Caco-2 (cell line): ENCODE measurements around the gene TMEM121B. TPM values are rescaled to one million over a fixed set of nuclear protein-coding genes. Genes with fewer than 3 reads are reported as not detected.

ENCODE experiments used
- BruUV-seq: library from RNA; stranded (reverse); fragments of 400-500 nt; replicated peaks from 2 replicates; lab custom pipeline; 2021; lab: Mats Ljungman, UMichigan
- CTCF ChIA-PET: fragments of 300-600 bp; sonication (Branson Sonifier 250); formaldehyde crosslinking; loops from one replicate; lab custom pipeline; 2022; ENCODE audit warnings: antibody characterized with exemption; lab: Charles Lee
- POLR2A ChIA-PET: fragments of 300-600 bp; sonication (Branson Sonifier 250); formaldehyde crosslinking; loops from one replicate; lab custom pipeline; 2022; ENCODE audit warnings: antibody characterized with exemption; lab: Charles Lee
- DNase-seq, 2 experiments: peaks; one replicate each; pipeline versions ENCODE4 v3.0.0 to v3.0.0-alpha.2; 2020 to 2022
- H3K27me3 ChIP-seq: replicated peaks from 2 replicates; pipeline ENCODE4 v1.6.0; 2011; ENCODE audit warnings: low read length; ENCODE audit not compliant: control insufficient read depth, insufficient read depth
- H3K36me3 ChIP-seq: 2 replicates; pipeline ENCODE4 v1.5.1; 2011; ENCODE audit warnings: low read length; ENCODE audit not compliant: control insufficient read depth, insufficient read depth
- H3K4me1 ChIP-seq: fragments of 250-450 bp; sonication (Bioruptor Pico); 2 replicates; pipeline ENCODE4 v1.5.1; 2020; ENCODE audit warnings: mild to moderate bottlenecking
- H3K4me3 ChIP-seq: 2 replicates; pipeline ENCODE4 v1.5.1; 2011; ENCODE audit warnings: low read depth, mild to moderate bottlenecking, control low read depth, low read length
- H3K9me3 ChIP-seq: fragments of 250-450 bp; sonication (Bioruptor Pico); 2 replicates; pipeline ENCODE4 v1.5.1; 2020; ENCODE audit warnings: mild to moderate bottlenecking, moderate library complexity
- H3K27ac Mint-ChIP-seq: one replicate; pipeline ENCODE4 v1.8.0; 2022; ENCODE audit warnings: mixed read lengths; ENCODE audit not compliant: unreplicated experiment
- H3K27me3 Mint-ChIP-seq: one replicate; pipeline ENCODE4 v1.8.0; 2022; ENCODE audit warnings: mixed read lengths; ENCODE audit not compliant: insufficient read depth, unreplicated experiment
- H3K36me3 Mint-ChIP-seq: one replicate; pipeline ENCODE4 v1.8.0; 2022; ENCODE audit warnings: mild to moderate bottlenecking, mixed read lengths; ENCODE audit not compliant: insufficient read depth, unreplicated experiment
- H3K4me1 Mint-ChIP-seq: one replicate; pipeline ENCODE4 v1.8.0; 2022; ENCODE audit warnings: low read depth, mixed read lengths; ENCODE audit not compliant: unreplicated experiment
- H3K4me3 Mint-ChIP-seq: one replicate; pipeline ENCODE4 v1.8.0; 2022; ENCODE audit warnings: mild to moderate bottlenecking, moderate library complexity, mixed read lengths; ENCODE audit not compliant: unreplicated experiment
- H3K9me3 Mint-ChIP-seq: one replicate; pipeline ENCODE4 v1.8.0; 2022; ENCODE audit warnings: mixed read lengths; ENCODE audit not compliant: unreplicated experiment
- intact Hi-C: fragments of 100-400 bp; cut with micrococcal nuclease; formaldehyde crosslinking; loops from one replicate; pipeline ENCODE4 v1.10.0; 2022; ENCODE audit not compliant: unreplicated experiment
- total RNA-seq: library from RNA; stranded (reverse); gene quantifications from 2 replicates; pipeline ENCODE4 v1.2.3, GENCODE V29; 2022
- TF ChIP-seq, protein P1 (sequence below), 2 experiments: fragments of 200-600 bp in 1 of 2; IDR thresholded peaks; 1 replicate in 1 of 2; 2 replicates in 1 of 2; pipeline versions ENCODE4 v1.5.1 to v1.8.0; 2011 to 2022; ENCODE audit warnings: antibody characterized with exemption in 1 of 2, control low read depth in 1 of 2, inconsistent platforms in 1 of 2, low read depth in 1 of 2, low read length in 1 of 2, mild to moderate bottlenecking in 1 of 2, moderate library complexity in 1 of 2; ENCODE audit not compliant: insufficient read depth in 1 of 2, severe bottlenecking in 1 of 2, unreplicated experiment in 1 of 2

Gene TMEM121B
- total RNA-seq, 1 experiment from 2014 or later: 0.82 TPM

DNA sequence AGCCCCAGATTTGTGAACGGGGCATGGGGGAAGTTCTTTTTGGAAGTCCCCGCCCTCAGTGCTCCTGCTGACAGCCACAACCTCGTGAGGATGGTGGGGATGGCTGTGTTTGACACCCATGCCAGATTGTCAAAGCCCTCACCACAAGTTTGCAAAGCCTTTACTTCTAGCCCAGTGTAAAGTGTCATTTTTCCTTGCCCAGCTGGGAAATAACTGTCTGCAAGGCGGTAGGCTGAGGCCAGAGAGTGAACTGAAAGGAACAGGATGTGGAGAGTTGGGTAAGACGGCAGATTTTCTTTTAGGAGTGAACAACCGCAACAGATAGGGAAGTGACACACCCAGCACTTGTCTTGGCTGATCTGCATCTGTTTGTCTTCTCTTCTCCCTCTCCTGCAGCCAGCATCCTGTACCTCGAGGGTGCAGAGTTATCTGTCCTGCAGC is 22.8 kb downstream of the TMEM121B start:
- H3K4me1 ChIP-seq: no peaks in the 10 kb centered on the region
- Mint-ChIP-seq H3K4me3 (no peak overlapping the region), H3K27me3 (no peaks in the 10 kb centered on the region), H3K4me1 (no peaks in the 10 kb centered on the region), H3K36me3 (peaks cover 10% of the 10 kb centered on the region), H3K27ac (no peak overlapping the region), H3K9me3 (no peaks in the 10 kb centered on the region)
- no peaks in the 10 kb centered on the region for H3K36me3 ChIP-seq
- TF ChIP-seq, protein P1, sequence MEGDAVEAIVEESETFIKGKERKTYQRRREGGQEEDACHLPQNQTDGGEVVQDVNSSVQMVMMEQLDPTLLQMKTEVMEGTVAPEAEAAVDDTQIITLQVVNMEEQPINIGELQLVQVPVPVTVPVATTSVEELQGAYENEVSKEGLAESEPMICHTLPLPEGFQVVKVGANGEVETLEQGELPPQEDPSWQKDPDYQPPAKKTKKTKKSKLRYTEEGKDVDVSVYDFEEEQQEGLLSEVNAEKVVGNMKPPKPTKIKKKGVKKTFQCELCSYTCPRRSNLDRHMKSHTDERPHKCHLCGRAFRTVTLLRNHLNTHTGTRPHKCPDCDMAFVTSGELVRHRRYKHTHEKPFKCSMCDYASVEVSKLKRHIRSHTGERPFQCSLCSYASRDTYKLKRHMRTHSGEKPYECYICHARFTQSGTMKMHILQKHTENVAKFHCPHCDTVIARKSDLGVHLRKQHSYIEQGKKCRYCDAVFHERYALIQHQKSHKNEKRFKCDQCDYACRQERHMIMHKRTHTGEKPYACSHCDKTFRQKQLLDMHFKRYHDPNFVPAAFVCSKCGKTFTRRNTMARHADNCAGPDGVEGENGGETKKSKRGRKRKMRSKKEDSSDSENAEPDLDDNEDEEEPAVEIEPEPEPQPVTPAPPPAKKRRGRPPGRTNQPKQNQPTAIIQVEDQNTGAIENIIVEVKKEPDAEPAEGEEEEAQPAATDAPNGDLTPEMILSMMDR (IDR thresholded peaks at IDR 0.05; ENCODE audit: insufficient read depth in 1 of 2, low read depth in 1 of 2, low read length in 1 of 2, severe bottlenecking in 1 of 2, unreplicated experiment in 1 of 2): no peak
- CTCF ChIA-PET: no interaction called here
- POLR2A ChIA-PET: no interaction called here
- H3K27me3 ChIP-seq: no peaks in the 10 kb centered on the region
- no peaks in the 10 kb centered on the region for H3K9me3 ChIP-seq
- intact Hi-C loops: no loop called here
- H3K4me3 ChIP-seq: no peak overlapping the region
- no TSS peak for BruUV-seq
- DNase-seq: no peak

DNA sequence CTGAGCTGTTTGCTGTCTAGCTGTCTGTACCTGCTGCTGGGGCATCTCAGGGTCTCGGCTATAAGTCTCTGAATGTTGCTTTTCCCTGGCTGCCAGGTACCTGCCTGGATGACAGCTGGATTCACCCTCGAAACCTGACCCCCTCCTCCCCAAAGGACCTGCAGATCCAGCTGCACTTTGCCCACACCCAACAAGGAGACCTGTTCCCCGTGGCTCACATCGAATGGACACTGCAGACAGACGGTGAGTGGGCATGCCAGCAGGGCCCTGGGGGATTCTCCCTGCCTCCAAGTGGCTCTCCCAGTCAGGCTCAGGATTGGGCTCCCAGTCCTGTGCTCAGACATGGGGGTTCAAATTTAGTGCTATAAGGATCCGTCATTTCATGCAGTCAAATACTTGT is 23.5 kb downstream of the TMEM121B start:
- H3K36me3 ChIP-seq: no peaks in the 10 kb centered on the region
- intact Hi-C loops: no loop called here

DNA sequence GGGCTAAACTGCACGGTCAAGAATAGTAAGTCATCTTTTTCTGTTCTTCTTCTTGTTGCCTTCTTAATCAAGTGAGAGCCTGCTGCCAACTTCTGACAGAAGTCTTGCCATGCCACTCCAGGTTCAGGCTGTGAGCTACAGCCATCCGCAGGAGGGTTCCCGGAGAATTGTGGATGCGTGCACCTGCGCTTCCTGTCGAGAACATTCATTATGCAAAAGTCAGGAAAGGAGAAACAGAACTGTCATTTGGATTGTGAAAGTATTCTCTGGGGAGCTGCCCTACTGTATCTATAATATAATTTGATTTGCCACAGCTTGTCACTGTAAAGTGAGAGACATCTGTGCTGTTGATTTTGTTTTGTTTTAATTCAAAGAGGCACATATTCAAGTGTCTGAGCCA is 24.1 kb downstream of the TMEM121B start:
- Histone ChIP-seq H3K9me3 (no peaks in the 10 kb centered on the region), H3K27me3 (no peaks in the 10 kb centered on the region), H3K36me3 (no peaks in the 10 kb centered on the region), H3K4me1 (no peaks in the 10 kb centered on the region), H3K4me3 (no peak overlapping the region)
- no TSS peak for BruUV-seq
- Mint-ChIP-seq H3K4me3 (no peak overlapping the region), H3K36me3 (peaks cover 10% of the 10 kb centered on the region), H3K27ac (no peak overlapping the region), H3K9me3 (no peaks in the 10 kb centered on the region), H3K27me3 (no peaks in the 10 kb centered on the region), H3K4me1 (no peaks in the 10 kb centered on the region)
- ChIA-PET CTCF (no interaction called here), POLR2A (no interaction called here)
- DNase-seq: no peak
- intact Hi-C loops: no loop called here
- TF ChIP-seq, protein P1 (IDR thresholded peaks at IDR 0.05; ENCODE audit: insufficient read depth in 1 of 2, low read depth in 1 of 2, low read length in 1 of 2, severe bottlenecking in 1 of 2, unreplicated experiment in 1 of 2): no peak

More for the DNA sequence above, 23.5 kb downstream of the TMEM121B start:
- BruUV-seq: no TSS peak
- H3K27ac Mint-ChIP-seq: no peak overlapping the region
- no peak for DNase-seq
- ChIA-PET POLR2A (no interaction called here), CTCF (no interaction called here)
- no peaks in the 10 kb centered on the region for H3K4me1 ChIP-seq
- H3K27me3 Mint-ChIP-seq: no peaks in the 10 kb centered on the region
- H3K9me3 Mint-ChIP-seq: no peaks in the 10 kb centered on the region
- no peak overlapping the region for H3K4me3 ChIP-seq
- peaks cover 10% of the 10 kb centered on the region for H3K36me3 Mint-ChIP-seq
- no peaks in the 10 kb centered on the region for H3K4me1 Mint-ChIP-seq
- no peaks in the 10 kb centered on the region for H3K27me3 ChIP-seq
- no peak overlapping the region for H3K4me3 Mint-ChIP-seq
- H3K9me3 ChIP-seq: no peaks in the 10 kb centered on the region
- TF ChIP-seq, protein P1 (IDR thresholded peaks at IDR 0.05; ENCODE audit: insufficient read depth in 1 of 2, low read depth in 1 of 2, low read length in 1 of 2, severe bottlenecking in 1 of 2, unreplicated experiment in 1 of 2): no peak
